Left renal cortex interstitium (tissue), 4 donors: ENCODE data around the gene IGF1R. TPM values are rescaled to one million over a fixed set of nuclear protein-coding genes. Genes with fewer than 3 reads are reported as not detected.

Experiments used
- DNase-seq, 4 donors: peaks; one replicate each; pipeline ENCODE4 v3.0.0-alpha.2; 2013; ENCODE audit warnings: low read depth in 4 of 4, low spot score in 2 of 4, missing footprints in 1 of 4
- polyA plus RNA-seq, 4 donors: library from polyadenylated mRNA; unstranded; fragments of 120-200 nt; gene quantifications; one replicate each; pipeline ENCODE4 v1.2.1, GENCODE V29; 2013; ENCODE audit not compliant: insufficient read length in 4 of 4

Gene IGF1R
- polyA plus RNA-seq, 4 donors, result 38.3 to 61.2 (median 50.7) TPM

- DNase-seq, result no peak
Observed at GRCh38 chr15:98738689-98739401, 90.5 kb downstream of the IGF1R start.

- no peak for DNase-seq
Observed at GRCh38 chr15:98740295-98740694, 92.0 kb downstream of the IGF1R start.

GRCh38 chr15:98740963-98741362 is 92.6 kb downstream of the IGF1R start:
- DNase-seq, result no peak

DNA sequence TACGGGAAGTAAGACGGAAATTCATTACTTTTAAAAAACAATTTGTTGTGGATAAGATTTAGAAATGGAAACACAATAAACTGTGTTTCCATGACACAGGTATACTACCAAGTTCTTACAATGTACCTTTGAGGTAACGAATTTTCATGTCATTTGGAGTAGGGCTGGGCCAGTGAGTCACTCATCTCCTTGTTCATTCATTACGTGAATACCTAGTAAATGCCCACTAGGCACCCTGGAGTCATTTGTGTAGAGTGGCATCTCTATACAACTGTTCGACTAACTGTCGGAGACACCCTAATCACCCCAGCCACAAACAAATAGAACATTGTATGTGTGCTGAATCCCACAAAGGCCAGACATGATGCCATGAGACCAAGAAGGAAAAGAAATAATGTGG is 94.8 kb downstream of the IGF1R start:
- no peak for DNase-seq

DNA sequence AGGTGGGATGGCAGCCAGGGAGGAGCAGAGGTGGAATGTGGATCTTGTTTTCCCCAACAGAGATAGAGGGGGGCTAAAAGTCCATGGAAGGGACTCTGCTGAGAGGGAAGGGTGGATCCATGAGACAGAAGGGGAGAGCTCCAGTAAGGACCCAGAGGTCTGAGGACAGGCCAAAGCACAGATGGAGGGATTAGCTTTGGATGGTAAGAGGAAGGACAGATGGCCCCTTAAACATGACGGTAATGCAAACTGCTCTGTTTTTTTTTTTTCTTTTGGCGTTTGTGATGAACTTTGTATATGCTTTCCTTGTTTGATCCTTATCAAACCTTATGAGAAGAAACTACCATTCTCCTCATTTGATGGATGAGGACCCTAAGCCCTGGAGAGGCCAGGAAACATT is 96.2 kb downstream of the IGF1R start:
- DNase-seq, result no peak

GRCh38 chr15:98745179-98745578 is 96.8 kb downstream of the IGF1R start:
- no peak for DNase-seq

- no peak for DNase-seq
Observed at GRCh38 chr15:98745650-98746374, 97.5 kb downstream of the IGF1R start.

DNA sequence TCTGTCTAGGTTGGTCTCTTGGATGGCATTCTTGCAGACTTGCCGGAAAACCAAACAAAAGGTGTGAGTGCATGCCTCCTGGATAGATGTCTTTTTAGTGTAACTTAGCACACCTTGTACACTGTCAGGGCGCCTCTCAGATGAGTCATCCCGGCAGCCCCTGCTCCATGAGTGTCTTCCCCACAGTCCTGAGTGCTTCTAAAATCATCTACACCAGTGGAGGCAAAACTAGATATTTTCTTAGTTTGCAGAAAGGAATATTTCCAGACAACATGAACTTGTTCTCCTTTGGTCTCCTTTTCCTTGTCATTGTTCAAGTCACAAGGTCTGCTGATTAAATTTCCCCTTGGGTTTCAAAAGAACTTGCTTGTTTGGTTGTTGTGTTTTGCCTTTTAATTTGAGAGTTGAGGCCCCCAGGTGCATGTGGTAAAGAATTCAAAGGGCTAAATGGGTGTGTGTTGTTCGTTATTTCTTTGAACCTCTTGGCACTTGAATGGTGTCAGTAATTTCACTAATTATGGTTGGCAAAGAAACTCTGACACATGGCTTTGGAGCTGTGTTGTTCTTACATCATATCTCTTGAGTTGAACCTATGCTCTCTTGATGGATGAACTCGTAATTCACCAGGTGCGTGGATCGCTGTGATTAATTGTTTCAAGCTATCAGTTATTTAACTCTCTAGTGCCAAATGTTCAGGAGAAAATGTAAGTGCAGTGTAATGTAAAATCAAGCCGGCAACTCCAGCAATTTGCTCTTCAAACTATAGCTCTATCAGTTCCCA is 98.2 kb downstream of the IGF1R start:
- DNase-seq, result no peak

- DNase-seq, result no peak
Observed at GRCh38 chr15:98751767-98752166, 103.4 kb downstream of the IGF1R start.

DNA sequence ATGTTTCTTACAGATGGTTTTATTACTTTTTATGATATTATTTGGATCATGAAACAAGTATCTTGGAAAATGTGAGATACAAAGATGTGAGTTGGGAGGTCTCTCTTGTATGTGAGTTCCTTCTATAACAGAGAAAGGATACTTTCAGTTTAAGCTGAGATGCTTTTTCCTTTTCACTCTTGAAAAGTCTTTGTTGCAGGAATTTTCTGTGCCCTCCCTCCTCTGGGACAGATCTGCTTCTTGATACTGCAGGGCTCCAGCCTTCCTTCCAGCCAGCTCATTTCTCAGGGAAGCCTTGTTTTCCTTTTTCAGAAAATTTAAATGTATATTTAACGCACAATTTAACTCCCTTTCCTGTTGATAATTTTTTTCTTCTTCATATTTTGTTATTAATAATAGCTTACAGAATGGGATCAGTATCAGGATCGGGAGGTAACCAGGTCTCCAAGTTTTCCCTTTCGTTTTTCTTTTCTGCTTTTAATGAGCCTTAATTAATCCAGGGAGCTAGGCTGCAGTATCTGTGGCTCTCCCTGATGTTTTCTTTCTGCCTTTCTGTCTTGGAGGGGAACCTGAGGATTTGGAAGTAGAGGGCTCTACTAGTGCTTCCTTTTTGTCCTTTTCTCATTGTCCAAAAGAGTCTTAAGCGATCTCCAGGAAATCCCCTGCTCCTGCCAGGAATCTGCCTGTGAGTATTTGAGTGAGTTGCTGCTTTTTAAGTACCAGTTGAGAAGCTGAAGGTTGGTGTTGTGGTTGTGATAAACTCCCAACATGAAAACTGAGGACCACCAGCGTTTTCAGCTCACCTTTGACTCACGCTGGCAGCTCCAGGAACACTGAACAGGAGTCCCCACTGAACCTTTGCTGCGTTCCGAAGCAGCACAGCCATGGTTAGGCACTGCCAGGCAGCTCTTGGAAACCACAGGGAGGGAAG is 105.7 kb downstream of the IGF1R start:
- DNase-seq, result no peak

GRCh38 chr15:98754657-98755022 is 106.3 kb downstream of the IGF1R start:
- DNase-seq, result no peak

- no peak for DNase-seq
Observed at GRCh38 chr15:98755138-98755537, 106.8 kb downstream of the IGF1R start.

DNA sequence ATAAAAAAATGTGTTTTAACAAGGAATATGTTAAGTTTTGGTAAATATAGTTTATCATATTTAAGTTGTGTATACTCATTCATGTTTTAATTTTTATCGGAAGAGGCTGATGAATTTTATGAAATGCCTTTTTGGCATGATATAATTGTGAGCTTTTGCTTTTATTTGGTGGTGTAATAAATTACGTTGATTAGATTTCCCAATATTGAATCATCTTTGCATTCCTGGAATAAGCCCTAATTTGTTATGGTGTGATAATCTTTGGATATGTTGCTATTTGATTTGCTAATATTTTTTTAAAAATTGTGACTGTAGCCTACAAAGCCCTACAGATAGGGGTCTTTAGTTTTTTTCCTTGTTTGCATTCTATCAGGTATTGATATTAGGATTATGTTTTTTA is 107.4 kb downstream of the IGF1R start:
- DNase-seq, result no peak

DNA sequence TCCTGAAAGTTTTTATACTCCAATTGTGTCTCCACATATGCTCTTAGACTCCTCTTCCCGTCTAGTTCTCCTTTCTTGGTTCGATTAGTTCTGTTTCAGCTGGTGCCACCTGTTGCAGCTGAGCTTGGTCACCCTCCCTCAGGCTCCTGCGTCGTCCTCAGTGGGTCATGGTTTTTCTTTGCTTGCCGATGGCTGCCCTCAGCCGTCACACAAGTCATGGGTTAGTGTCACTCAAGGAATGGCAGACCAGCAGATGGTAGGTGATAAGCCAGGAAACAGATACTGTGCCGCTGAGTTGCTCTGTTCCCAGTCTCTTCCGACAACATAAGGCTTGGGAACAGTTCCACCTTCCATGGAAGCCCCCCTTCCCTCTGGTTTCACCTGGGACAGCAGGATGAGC is 109.9 kb downstream of the IGF1R start:
- DNase-seq, result no peak

GRCh38 chr15:98759277-98759676 is 110.9 kb downstream of the IGF1R start:
- no peak for DNase-seq

GRCh38 chr15:98760112-98760826 is 111.9 kb downstream of the IGF1R start:
- no peak for DNase-seq

DNA sequence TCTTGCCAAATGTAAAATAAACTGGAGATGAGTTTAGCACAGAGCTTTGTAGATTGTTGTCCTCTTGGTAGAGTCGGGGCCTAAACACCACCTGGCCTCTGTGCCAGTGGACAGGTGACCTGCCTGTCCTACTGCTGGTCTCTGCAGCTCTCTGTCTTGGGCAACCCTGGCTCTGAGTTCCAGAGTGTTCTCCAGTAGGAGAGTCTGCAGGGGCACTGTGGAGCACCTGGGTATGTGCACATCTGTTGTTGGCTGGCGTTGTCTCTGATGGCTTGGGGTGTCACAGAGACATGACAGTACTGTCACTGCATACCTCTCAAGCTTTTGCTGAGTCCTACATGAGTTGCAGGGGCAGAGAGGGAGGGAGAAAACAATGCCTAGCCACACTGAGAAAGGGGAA is 112.6 kb downstream of the IGF1R start:
- DNase-seq, result no peak

DNA sequence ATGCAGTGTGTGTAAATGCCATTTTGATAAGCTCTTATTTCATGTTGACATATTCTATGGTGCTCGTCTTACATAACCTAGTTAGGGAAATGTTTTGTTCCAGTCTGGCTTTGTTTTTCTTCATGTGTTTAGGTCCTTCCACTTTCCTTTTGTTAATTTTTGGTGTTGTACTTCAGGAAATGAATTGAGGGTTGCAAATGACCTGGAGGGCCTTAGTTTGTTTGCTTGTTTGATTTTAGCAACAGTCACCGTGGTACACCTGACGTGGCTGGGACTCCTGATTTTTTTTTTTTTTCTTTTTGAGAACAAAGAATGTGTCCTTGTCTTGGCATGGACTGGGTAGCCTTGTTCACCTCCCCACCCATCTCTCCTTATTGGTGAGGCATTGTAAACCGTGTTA is 114.8 kb downstream of the IGF1R start:
- DNase-seq, result no peak

DNA sequence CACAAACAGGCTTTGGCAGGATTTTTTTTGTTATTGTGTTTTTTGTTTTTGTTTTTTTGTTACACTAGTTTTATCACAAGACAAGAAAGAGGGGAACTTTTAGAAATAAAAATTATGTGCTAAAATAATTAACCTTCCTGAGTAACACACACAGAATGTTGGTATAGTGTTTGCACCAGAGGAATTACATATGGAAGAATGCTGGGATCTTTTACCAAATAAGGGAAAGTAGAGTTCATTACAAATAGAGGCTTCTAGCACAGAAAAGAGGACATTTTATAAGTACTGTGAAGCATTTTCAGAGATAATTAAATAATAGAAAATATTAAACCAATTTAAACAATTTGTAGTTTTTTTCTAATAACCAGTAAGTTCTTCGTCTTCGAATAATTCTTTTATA is 116.0 kb downstream of the IGF1R start:
- no peak for DNase-seq

GRCh38 chr15:98765610-98766009 is 117.3 kb downstream of the IGF1R start:
- DNase-seq, result no peak
